ENCODE results near the gene SLC25A36.

The SLC25A36 gene

DNA sequence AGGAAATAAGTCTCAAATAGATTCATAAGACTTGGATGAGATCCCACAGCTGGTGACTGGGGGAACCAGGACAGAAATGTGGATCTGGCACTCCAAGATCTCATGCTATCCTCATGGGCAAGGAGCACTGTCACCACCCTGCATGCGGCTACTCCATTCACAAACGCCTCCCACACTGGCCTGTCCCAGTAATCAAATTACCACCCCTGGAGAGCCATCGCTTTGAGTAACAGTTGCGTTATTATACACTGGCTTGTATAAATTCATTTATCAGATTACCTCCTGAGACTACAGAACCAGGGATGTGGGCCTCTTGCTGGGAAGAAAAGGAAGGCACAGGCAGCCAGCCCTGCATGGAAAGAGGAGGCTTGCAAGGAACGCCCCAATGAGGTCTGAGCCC lies 27.9 kb upstream of the SLC25A36 start:
- no peak overlapping the region for H3K4me3 ChIP-seq (ENCODE audit: low read length)
- no peaks in the 10 kb centered on the region for H3K4me1 ChIP-seq (ENCODE audit: control insufficient read depth, insufficient read depth, low read length)
- H3K9ac ChIP-seq (ENCODE audit: low read depth, low read length), result no peak overlapping the region
- H3K9me3 ChIP-seq (replicated peaks; ENCODE audit: low read length), result no peaks in the 10 kb centered on the region
- H3K27me3 ChIP-seq (ENCODE audit: control insufficient read depth, insufficient read depth, low read length), result peaks cover 39% of the 10 kb centered on the region
- H3K4me2 ChIP-seq (ENCODE audit: low read length), result no peak overlapping the region
- no peaks in the 10 kb centered on the region for H3K36me3 ChIP-seq (ENCODE audit: insufficient read depth, low read length)

DNA sequence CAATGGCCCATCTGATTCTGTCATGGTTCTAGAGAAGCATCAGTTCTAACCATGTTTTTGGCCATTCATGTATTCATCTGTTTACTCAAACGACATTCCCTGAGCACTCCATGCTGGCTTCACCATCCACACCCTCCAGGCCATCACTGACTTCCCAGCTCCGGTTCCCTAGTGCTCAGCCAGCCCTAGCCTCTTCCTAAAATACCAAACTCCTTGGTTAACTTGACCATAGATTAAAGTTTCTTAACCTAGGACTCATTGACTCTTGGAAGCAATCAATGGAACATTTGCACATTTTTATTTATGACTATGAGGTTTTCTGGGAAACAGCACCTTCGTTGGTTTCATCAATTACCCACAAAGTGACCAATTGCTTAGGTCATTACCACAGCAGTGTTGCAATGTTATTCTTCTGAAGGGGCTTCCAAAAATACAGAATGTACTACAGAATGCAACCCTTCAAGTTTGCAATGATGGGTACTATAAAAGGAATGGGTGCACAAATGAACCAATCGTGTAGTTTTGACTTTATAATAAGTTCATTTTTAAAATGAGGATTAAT lies 27.2 kb upstream of the SLC25A36 start:
- no peak overlapping the region for H3K4me3 ChIP-seq (ENCODE audit: low read length)
- H3K27me3 ChIP-seq (ENCODE audit: control insufficient read depth, insufficient read depth, low read length), result peaks cover 43% of the 10 kb centered on the region
- no peaks in the 10 kb centered on the region for H3K9me3 ChIP-seq (replicated peaks; ENCODE audit: low read length)
- no peaks in the 10 kb centered on the region for H3K36me3 ChIP-seq (ENCODE audit: insufficient read depth, low read length)
- no peak overlapping the region for H3K4me2 ChIP-seq (ENCODE audit: low read length)
- no peak overlapping the region for H3K9ac ChIP-seq (ENCODE audit: low read depth, low read length)
- no peaks in the 10 kb centered on the region for H3K4me1 ChIP-seq (ENCODE audit: control insufficient read depth, insufficient read depth, low read length)

DNA sequence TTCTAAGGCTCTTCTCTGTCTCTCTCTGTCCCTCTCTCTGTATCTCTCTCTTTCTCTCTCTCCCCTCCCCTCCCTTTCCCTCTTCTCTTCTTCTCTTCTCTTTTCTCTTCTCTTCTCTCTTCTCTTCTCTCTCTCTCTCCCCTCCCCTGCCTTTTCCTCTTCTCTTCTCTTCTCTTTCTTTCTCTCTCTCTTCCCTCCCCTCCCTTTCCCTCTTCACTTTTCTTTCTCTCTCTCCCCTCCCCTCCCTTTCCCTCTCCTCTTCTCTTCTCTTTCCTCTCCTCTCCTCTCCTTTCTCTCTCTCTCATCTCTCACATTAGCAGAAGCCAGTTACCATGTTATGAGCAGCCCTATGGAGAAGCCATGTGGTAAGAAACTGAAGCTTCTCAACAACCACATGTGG lies 25.0 kb upstream of the SLC25A36 start:
- no peak overlapping the region for H3K4me3 ChIP-seq (ENCODE audit: low read length)
- no peak overlapping the region for H3K9ac ChIP-seq (ENCODE audit: low read depth, low read length)
- no peak overlapping the region for H3K4me2 ChIP-seq (ENCODE audit: low read length)
- H3K36me3 ChIP-seq (ENCODE audit: insufficient read depth, low read length), result no peaks in the 10 kb centered on the region
- no peaks in the 10 kb centered on the region for H3K9me3 ChIP-seq (replicated peaks; ENCODE audit: low read length)
- H3K27me3 ChIP-seq (ENCODE audit: control insufficient read depth, insufficient read depth, low read length), result peaks cover 52% of the 10 kb centered on the region
- no peaks in the 10 kb centered on the region for H3K4me1 ChIP-seq (ENCODE audit: control insufficient read depth, insufficient read depth, low read length)

DNA sequence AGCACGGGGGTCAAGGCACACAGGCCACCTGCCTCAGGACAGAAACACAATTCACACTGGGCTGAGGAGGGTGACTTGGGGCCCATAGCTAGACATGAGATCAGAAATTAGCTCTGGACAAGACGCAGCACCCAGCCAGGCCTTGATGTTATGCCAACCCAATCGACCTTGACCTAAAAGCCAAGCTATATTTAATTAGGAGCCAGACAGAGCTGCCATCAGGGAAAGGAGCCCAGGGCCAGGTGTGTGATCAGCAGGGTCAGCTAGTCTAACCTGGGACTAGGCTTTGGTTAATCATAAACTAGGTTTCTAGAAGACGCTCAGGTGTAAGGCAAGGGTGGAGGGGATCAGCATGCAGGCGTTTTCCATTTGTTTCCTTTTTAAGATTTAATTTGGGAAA lies 23.9 kb upstream of the SLC25A36 start:
- Histone ChIP-seq H3K9ac (ENCODE audit: low read depth, low read length) (no peak overlapping the region), H3K27me3 (ENCODE audit: control insufficient read depth, insufficient read depth, low read length) (peaks cover 45% of the 10 kb centered on the region), H3K4me2 (ENCODE audit: low read length) (no peak overlapping the region), H3K36me3 (ENCODE audit: insufficient read depth, low read length) (no peaks in the 10 kb centered on the region), H3K4me1 (ENCODE audit: control insufficient read depth, insufficient read depth, low read length) (no peaks in the 10 kb centered on the region), H3K9me3 (replicated peaks; ENCODE audit: low read length) (no peaks in the 10 kb centered on the region), H3K4me3 (ENCODE audit: low read length) (no peak overlapping the region)

DNA sequence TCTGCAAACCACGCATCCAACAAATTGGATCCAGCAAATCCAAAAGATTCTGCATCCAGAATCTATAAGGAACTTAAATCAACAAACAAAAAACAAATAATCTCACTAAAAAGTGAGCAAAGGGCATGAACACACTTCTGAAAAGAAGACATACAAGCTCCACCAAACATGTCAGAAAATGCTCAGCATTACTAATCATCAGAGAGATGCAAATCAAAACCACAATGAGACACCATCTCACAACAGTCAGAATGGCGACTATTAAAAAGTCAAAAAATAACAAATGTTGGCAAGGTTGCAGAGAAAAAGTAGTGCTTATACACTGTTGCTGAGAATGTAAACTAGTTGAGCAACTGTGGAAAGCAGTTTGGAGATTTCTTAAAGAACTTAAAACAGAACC lies 21.6 kb upstream of the SLC25A36 start:
- Histone ChIP-seq H3K9ac (ENCODE audit: low read depth, low read length) (no peak overlapping the region), H3K4me3 (ENCODE audit: low read length) (no peak overlapping the region), H3K36me3 (ENCODE audit: insufficient read depth, low read length) (no peaks in the 10 kb centered on the region), H3K27me3 (ENCODE audit: control insufficient read depth, insufficient read depth, low read length) (peaks cover 40% of the 10 kb centered on the region), H3K4me1 (ENCODE audit: control insufficient read depth, insufficient read depth, low read length) (no peaks in the 10 kb centered on the region), H3K4me2 (ENCODE audit: low read length) (no peak overlapping the region), H3K9me3 (replicated peaks; ENCODE audit: low read length) (no peaks in the 10 kb centered on the region)

DNA sequence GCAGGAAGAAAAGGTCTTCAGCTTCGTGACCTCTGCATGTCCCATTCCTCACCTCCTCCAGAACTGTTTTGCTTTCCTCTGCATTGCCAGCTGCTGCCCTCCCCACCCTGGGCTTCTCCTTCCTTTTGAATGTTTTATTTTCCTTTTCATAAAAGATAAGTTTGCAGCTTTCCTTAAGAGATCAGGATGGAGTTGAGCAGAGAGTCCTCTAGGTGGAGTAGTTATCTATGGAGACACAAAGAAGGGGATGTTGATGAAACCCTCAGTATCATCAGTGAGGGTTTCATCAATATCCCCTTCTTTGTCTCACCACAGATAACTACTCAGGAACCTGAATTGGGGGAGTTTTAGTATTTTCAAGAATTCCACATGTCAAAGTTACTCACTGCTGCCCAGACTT lies 19.0 kb upstream of the SLC25A36 start:
- Histone ChIP-seq H3K36me3 (ENCODE audit: insufficient read depth, low read length) (no peaks in the 10 kb centered on the region), H3K4me3 (ENCODE audit: low read length) (no peak overlapping the region), H3K9me3 (replicated peaks; ENCODE audit: low read length) (no peaks in the 10 kb centered on the region), H3K9ac (ENCODE audit: low read depth, low read length) (no peak overlapping the region), H3K27me3 (ENCODE audit: control insufficient read depth, insufficient read depth, low read length) (peaks cover 17% of the 10 kb centered on the region), H3K4me2 (ENCODE audit: low read length) (no peak overlapping the region), H3K4me1 (ENCODE audit: control insufficient read depth, insufficient read depth, low read length) (no peaks in the 10 kb centered on the region)

DNA sequence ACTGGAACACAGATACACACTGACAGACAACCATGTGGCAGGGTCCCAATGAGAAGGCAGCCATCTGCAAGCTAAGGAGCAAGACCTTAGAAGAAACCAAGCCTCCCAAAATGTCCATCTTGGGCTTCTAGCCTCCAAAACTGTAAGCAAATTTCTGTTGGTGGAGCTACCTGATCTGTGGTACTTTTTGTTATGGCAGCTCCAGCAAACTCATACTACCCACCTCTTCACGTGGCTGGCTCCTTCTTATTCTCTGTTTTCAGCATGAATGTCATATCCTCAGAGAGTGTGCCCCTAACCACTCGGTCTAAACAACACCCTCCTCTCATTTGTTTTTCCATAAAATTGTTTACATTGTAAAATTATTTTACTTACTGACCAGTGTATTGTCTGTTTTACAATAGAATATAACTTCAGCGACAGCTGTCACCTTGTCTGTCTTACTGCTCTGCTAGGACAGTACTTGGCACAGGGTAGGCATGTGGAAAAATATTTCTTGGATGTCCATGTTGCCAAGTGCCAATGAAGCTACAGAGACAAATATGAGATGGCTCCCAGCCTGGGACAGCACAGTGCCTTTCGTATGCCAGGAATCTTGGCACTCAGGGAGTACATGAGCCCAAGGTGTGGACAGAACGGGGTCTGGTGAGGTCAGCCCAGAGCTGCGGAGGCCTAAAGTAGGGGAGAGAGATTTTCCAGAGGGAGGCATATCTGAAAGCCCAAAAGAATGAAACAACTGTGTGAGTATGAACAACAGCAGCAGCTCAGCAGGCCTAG lies 17.4 kb upstream of the SLC25A36 start:
- Histone ChIP-seq H3K4me1 (ENCODE audit: control insufficient read depth, insufficient read depth, low read length) (no peaks in the 10 kb centered on the region), H3K4me2 (ENCODE audit: low read length) (no peak overlapping the region), H3K9ac (ENCODE audit: low read depth, low read length) (no peak overlapping the region), H3K4me3 (ENCODE audit: low read length) (no peak overlapping the region), H3K27me3 (ENCODE audit: control insufficient read depth, insufficient read depth, low read length) (peaks cover 18% of the 10 kb centered on the region), H3K9me3 (replicated peaks; ENCODE audit: low read length) (no peaks in the 10 kb centered on the region), H3K36me3 (ENCODE audit: insufficient read depth, low read length) (no peaks in the 10 kb centered on the region)

DNA sequence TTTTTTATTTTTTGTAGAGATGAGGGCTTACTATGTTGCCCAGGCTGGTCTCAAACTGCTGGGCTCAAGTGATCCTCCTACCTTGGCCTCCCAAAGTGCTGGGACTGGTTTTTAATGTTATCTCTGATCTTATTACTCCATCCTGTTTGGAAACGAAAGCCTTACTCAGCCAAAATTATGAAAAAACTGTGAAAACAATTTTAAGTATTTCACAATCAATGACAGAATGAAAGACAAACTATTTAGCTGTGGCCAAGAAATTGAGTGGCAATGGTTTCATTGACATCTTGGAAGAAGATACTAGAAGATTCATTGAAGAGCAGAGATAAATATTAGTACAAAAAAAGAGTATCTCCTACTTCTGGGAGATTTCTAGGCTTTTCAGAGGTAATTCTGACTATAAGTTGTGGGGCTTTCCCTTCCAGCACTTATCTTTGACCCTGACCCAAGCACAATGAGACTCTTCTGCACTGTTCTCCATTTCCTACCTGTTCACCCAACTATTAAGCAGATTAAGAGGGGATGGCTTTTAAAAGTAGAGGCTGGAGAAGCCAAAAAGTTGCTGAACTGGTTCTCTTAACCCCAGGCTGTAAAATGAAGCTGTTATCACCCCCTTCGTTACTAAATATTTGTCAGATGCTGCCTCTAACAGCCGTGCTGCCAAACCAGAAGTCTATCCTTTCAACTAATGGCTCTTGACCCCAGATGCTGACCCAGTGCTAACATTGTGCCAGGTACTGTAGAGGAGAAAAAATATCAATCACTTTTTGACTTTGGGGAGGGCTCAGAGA lies 14.2 kb upstream of the SLC25A36 start:
- H3K4me1 ChIP-seq (ENCODE audit: control insufficient read depth, insufficient read depth, low read length), result peaks cover 19% of the 10 kb centered on the region
- H3K36me3 ChIP-seq (ENCODE audit: insufficient read depth, low read length), result no peaks in the 10 kb centered on the region
- H3K9me3 ChIP-seq (replicated peaks; ENCODE audit: low read length), result no peaks in the 10 kb centered on the region
- H3K4me3 ChIP-seq (ENCODE audit: low read length), result no peak overlapping the region
- H3K4me2 ChIP-seq (ENCODE audit: low read length), result no peak overlapping the region
- H3K27me3 ChIP-seq (ENCODE audit: control insufficient read depth, insufficient read depth, low read length), result peaks cover 3% of the 10 kb centered on the region
- H3K9ac ChIP-seq (ENCODE audit: low read depth, low read length), result no peak overlapping the region

DNA sequence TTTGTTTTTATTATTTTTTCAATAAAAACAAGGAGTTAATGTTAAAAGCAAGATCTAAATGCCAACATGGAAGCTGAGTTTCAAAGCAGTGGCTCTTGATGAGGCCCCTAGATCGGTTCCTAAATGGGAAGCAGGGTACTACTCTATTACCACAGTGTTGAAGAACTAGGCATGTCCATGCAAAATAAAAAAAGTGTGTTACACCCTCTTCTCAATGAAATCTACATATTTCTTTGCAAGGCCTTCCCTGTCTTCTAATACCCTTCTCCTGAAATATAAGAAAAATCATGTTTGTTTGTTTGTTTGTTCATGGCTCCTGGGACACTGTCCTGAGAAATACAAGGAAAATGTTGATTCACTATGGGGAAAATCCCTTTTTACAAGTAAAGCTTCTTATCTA lies 12.2 kb upstream of the SLC25A36 start:
- Histone ChIP-seq H3K4me1 (ENCODE audit: control insufficient read depth, insufficient read depth, low read length) (peaks cover 19% of the 10 kb centered on the region), H3K27me3 (ENCODE audit: control insufficient read depth, insufficient read depth, low read length) (peaks cover 3% of the 10 kb centered on the region), H3K4me3 (ENCODE audit: low read length) (no peak overlapping the region), H3K4me2 (ENCODE audit: low read length) (no peak overlapping the region), H3K9ac (ENCODE audit: low read depth, low read length) (no peak overlapping the region), H3K36me3 (ENCODE audit: insufficient read depth, low read length) (no peaks in the 10 kb centered on the region), H3K9me3 (replicated peaks; ENCODE audit: low read length) (no peaks in the 10 kb centered on the region)

DNA sequence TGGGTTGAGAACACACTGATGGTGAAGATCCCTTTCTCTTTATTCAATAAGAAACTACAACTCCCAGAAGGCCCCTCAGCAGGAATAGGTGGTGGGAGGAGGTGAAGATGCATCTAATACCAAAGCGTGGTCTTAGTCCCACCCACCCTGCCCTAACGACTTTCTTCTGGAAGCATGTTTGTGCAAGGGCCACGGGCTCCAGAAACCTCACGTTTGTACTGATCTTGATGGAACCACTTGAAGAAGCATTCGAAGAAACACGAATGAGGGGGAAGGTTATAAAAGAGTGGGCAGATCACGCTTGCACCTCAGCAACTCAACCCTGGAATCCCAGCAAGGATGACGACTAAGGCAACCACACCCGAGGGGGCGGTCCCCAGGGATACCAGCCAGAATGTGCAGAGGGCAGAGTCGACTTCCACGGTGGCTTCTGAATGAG lies 10.6 kb upstream of the SLC25A36 start:
- Histone ChIP-seq H3K4me2 (ENCODE audit: low read length) (peak overlapping the region; percentile 39), H3K9me3 (replicated peaks; ENCODE audit: low read length) (no peaks in the 10 kb centered on the region), H3K27me3 (ENCODE audit: control insufficient read depth, insufficient read depth, low read length) (peaks cover 3% of the 10 kb centered on the region), H3K9ac (ENCODE audit: low read depth, low read length) (no peak overlapping the region), H3K4me1 (ENCODE audit: control insufficient read depth, insufficient read depth, low read length) (peaks cover 19% of the 10 kb centered on the region), H3K36me3 (ENCODE audit: insufficient read depth, low read length) (no peaks in the 10 kb centered on the region), H3K4me3 (ENCODE audit: low read length) (no peak overlapping the region)

DNA sequence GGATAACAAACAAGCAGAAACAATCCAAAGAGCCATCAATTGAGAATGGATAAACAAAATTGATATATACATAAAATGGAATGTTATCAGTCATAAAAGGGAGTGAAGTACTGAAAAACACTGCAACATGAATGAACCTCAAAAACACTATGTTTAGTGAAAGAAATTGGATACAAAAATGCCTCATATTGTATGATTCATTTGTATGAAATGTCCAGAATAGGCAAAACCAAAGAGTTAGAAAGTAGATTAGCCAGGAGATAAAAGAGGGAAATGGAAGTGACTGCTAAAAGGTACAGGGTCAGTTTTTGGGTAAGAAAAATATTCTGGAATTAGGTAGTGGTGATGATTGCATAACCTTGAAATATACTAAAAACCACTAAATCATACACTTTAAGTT lies 9.8 kb upstream of the SLC25A36 start:
- H3K4me3 ChIP-seq (ENCODE audit: low read length), result no peak overlapping the region
- peaks cover 3% of the 10 kb centered on the region for H3K27me3 ChIP-seq (ENCODE audit: control insufficient read depth, insufficient read depth, low read length)
- H3K9me3 ChIP-seq (replicated peaks; ENCODE audit: low read length), result no peaks in the 10 kb centered on the region
- peak overlapping the region; percentile 39 for H3K4me2 ChIP-seq (ENCODE audit: low read length)
- no peaks in the 10 kb centered on the region for H3K36me3 ChIP-seq (ENCODE audit: insufficient read depth, low read length)
- H3K9ac ChIP-seq (ENCODE audit: low read depth, low read length), result no peak overlapping the region
- H3K4me1 ChIP-seq (ENCODE audit: control insufficient read depth, insufficient read depth, low read length), result peaks cover 19% of the 10 kb centered on the region
